Measurements from ENCODE around the gene TENT5C.

TENT5C gene

GRCh38 chr1:117572546-117572945 lies 33.3 kb upstream of the TENT5C start:
- FAIRE-seq (no peak), DNase-seq (ENCODE audit: low spot score) (no peak)

- no peak for DNase-seq (ENCODE audit: low spot score)
- FAIRE-seq: no peak
Observed at GRCh38 chr1:117573386-117574023, 32.3 kb upstream of the TENT5C start.

GRCh38 chr1:117574161-117574835 lies 31.6 kb upstream of the TENT5C start:
- FAIRE-seq: no peak
- no peak for DNase-seq (ENCODE audit: low spot score)

GRCh38 chr1:117575586-117576225 lies 30.1 kb upstream of the TENT5C start:
- no peak for DNase-seq (ENCODE audit: low spot score)
- no peak for FAIRE-seq

GRCh38 chr1:117576236-117576635 lies 29.6 kb upstream of the TENT5C start:
- no peak for FAIRE-seq
- no peak for DNase-seq (ENCODE audit: low spot score)

GRCh38 chr1:117577191-117577885 lies 28.5 kb upstream of the TENT5C start:
- no peak for DNase-seq (ENCODE audit: low spot score)
- FAIRE-seq: no peak

GRCh38 chr1:117578466-117578865 lies 27.4 kb upstream of the TENT5C start:
- DNase-seq (ENCODE audit: low spot score): no peak
- no peak for FAIRE-seq

- DNase-seq (ENCODE audit: low spot score) (no peak), FAIRE-seq (no peak)
Observed at GRCh38 chr1:117579221-117579906, 26.5 kb upstream of the TENT5C start.

- DNase-seq (ENCODE audit: low spot score) (no peak), FAIRE-seq (no peak)
Observed at GRCh38 chr1:117580436-117580835, 25.4 kb upstream of the TENT5C start.

GRCh38 chr1:117580882-117581281 lies 25.0 kb upstream of the TENT5C start:
- DNase-seq (ENCODE audit: low spot score) (no peak), FAIRE-seq (no peak)

- FAIRE-seq: no peak
- no peak for DNase-seq (ENCODE audit: low spot score)
Observed at GRCh38 chr1:117581391-117581943, 24.4 kb upstream of the TENT5C start.

- DNase-seq (ENCODE audit: low spot score) (no peak), FAIRE-seq (no peak)
Observed at GRCh38 chr1:117582451-117582850, 23.4 kb upstream of the TENT5C start.

- FAIRE-seq (no peak), DNase-seq (ENCODE audit: low spot score) (no peak)
Observed at GRCh38 chr1:117583247-117583646, 22.6 kb upstream of the TENT5C start.

- FAIRE-seq (no peak), DNase-seq (ENCODE audit: low spot score) (no peak)
Observed at GRCh38 chr1:117584181-117584580, 21.7 kb upstream of the TENT5C start.

- no peak for DNase-seq (ENCODE audit: low spot score)
- no peak for FAIRE-seq
Observed at GRCh38 chr1:117585086-117585485, 20.8 kb upstream of the TENT5C start.

- no peak for FAIRE-seq
- no peak for DNase-seq (ENCODE audit: low spot score)
Observed at GRCh38 chr1:117586337-117586736, 19.5 kb upstream of the TENT5C start.

GRCh38 chr1:117586747-117587498 lies 18.9 kb upstream of the TENT5C start:
- no peak for FAIRE-seq
- DNase-seq (ENCODE audit: low spot score): no peak

GRCh38 chr1:117587499-117588356 lies 18.1 kb upstream of the TENT5C start:
- DNase-seq (ENCODE audit: low spot score) (no peak), FAIRE-seq (no peak)

- DNase-seq (ENCODE audit: low spot score): no peak
- FAIRE-seq: no peak
Observed at GRCh38 chr1:117589544-117589943, 16.3 kb upstream of the TENT5C start.
